ENCODE measurements around the gene RPS3A. TPM values are rescaled to one million over a fixed set of nuclear protein-coding genes. Genes with fewer than 3 reads are reported as not detected.

Gene RPS3A
- total and polyA plus RNA-seq, 2 donors (not counting 1 experiment from before 2014, with no cell fraction given): 1,918 to 2,843 TPM

DNA sequence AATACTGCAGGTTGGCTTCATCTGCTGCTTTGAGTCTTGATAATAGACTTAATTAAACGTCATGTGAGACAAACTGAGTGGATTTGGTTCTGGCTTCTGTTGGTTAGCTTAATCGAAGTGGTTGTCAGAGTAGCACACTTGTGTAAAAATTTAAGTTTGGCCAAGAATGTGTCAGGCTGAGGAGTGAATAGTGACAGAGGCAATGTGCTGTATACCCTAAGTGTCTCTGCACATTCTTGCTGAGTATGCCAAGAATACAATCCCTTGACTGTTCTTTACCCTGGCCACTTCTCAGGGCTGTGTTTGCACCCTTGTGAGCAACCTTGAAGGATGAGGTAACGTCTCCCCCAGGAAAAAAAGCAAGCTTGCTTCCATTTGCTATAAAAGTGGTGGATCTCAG lies 14.9 kb downstream of the RPS3A start:
- TF ChIP-seq, protein P1, sequence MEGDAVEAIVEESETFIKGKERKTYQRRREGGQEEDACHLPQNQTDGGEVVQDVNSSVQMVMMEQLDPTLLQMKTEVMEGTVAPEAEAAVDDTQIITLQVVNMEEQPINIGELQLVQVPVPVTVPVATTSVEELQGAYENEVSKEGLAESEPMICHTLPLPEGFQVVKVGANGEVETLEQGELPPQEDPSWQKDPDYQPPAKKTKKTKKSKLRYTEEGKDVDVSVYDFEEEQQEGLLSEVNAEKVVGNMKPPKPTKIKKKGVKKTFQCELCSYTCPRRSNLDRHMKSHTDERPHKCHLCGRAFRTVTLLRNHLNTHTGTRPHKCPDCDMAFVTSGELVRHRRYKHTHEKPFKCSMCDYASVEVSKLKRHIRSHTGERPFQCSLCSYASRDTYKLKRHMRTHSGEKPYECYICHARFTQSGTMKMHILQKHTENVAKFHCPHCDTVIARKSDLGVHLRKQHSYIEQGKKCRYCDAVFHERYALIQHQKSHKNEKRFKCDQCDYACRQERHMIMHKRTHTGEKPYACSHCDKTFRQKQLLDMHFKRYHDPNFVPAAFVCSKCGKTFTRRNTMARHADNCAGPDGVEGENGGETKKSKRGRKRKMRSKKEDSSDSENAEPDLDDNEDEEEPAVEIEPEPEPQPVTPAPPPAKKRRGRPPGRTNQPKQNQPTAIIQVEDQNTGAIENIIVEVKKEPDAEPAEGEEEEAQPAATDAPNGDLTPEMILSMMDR (conservative IDR thresholded peaks at IDR 0.05 in 1 of 2, IDR thresholded peaks at IDR 0.05 in 1 of 2; ENCODE audit: low read depth in 1 of 2, low read length in 2 of 2): no peak
- no peak for TF ChIP-seq EZH2 (IDR thresholded peaks at IDR 0.05; ENCODE audit: low read length, missing control alignments)
- no peak overlapping the region for H3K27ac ChIP-seq (ENCODE audit: insufficient read depth, low read length)

DNA sequence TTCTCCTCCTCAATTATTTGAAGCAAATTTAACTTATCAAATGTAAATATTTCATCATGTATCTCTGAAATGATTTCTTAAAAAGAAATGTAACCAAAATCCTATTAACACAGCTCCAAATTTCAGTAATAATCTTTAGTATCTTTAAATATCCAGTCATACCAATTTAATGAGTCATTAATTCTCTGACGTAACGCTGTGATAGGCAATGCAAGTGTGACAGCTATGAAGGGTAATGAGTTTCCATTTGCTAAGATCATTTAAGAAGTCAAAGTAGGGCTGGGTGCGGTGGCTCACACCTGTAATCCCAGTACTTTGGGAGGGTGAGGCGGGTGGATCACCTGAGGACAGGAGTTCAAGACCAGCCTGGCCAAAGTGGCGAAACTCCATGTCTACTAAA lies 15.6 kb downstream of the RPS3A start:
- Histone ChIP-seq H3K4me2 (ENCODE audit: extremely low read depth, insufficient read depth, low read length) (no peak overlapping the region), H3K9ac (ENCODE audit: insufficient read depth, low read length) (no peak overlapping the region), H3K27me3 (ENCODE audit: control insufficient read depth, insufficient read depth, low read length) (no peaks in the 10 kb centered on the region), H4K20me1 (ENCODE audit: control insufficient read depth, extremely low read depth, insufficient read depth, low read length) (no peaks in the 10 kb centered on the region), H3K27ac (ENCODE audit: insufficient read depth, low read length) (no peak overlapping the region), H3K4me1 (ENCODE audit: control insufficient read depth, extremely low read depth, insufficient read depth, low read length) (no peaks in the 10 kb centered on the region), H3K9me3 (ENCODE audit: control insufficient read depth, insufficient read depth, low read depth, low read length) (no peaks in the 10 kb centered on the region), H3K79me2 (ENCODE audit: control insufficient read depth, insufficient read depth, low read length) (no peaks in the 10 kb centered on the region), H3K36me3 (ENCODE audit: control insufficient read depth, insufficient read depth, low read length) (peaks cover 2% of the 10 kb centered on the region), H2AFZ (ENCODE audit: low read length) (no peak overlapping the region), H3K4me3 (replicated peaks in 1 of 4; ENCODE audit: control extremely low read depth in 1 of 4, insufficient read depth in 1 of 4, low read depth in 3 of 4, low read length in 4 of 4) (no peak overlapping the region)
- TF ChIP-seq EZH2 (IDR thresholded peaks at IDR 0.05; ENCODE audit: low read length, missing control alignments): no peak
- TF ChIP-seq, protein P1 (conservative IDR thresholded peaks at IDR 0.05 in 1 of 2, IDR thresholded peaks at IDR 0.05 in 1 of 2; ENCODE audit: low read depth in 1 of 2, low read length in 2 of 2): no peak
- peak; percentile 43 to 51 for DNase-seq (ENCODE audit: low read depth in 2 of 2)

More for the DNA sequence above, 14.9 kb downstream of the RPS3A start:
- peaks cover 2% of the 10 kb centered on the region for H3K36me3 ChIP-seq (ENCODE audit: control insufficient read depth, insufficient read depth, low read length)
- H3K4me3 ChIP-seq (replicated peaks in 1 of 4; ENCODE audit: control extremely low read depth in 1 of 4, insufficient read depth in 1 of 4, low read depth in 3 of 4, low read length in 4 of 4): no peak overlapping the region
- H3K9ac ChIP-seq (ENCODE audit: insufficient read depth, low read length): no peak overlapping the region
- H4K20me1 ChIP-seq (ENCODE audit: control insufficient read depth, extremely low read depth, insufficient read depth, low read length): no peaks in the 10 kb centered on the region
- DNase-seq (ENCODE audit: low read depth in 2 of 2): peak in 1 of 2 donors; percentile 32
- H3K9me3 ChIP-seq (ENCODE audit: control insufficient read depth, insufficient read depth, low read depth, low read length): no peaks in the 10 kb centered on the region
- no peak overlapping the region for H3K4me2 ChIP-seq (ENCODE audit: extremely low read depth, insufficient read depth, low read length)
- no peak overlapping the region for H2AFZ ChIP-seq (ENCODE audit: low read length)
- no peaks in the 10 kb centered on the region for H3K27me3 ChIP-seq (ENCODE audit: control insufficient read depth, insufficient read depth, low read length)
- H3K4me1 ChIP-seq (ENCODE audit: control insufficient read depth, extremely low read depth, insufficient read depth, low read length): no peaks in the 10 kb centered on the region
- H3K79me2 ChIP-seq (ENCODE audit: control insufficient read depth, insufficient read depth, low read length): no peaks in the 10 kb centered on the region

DNA sequence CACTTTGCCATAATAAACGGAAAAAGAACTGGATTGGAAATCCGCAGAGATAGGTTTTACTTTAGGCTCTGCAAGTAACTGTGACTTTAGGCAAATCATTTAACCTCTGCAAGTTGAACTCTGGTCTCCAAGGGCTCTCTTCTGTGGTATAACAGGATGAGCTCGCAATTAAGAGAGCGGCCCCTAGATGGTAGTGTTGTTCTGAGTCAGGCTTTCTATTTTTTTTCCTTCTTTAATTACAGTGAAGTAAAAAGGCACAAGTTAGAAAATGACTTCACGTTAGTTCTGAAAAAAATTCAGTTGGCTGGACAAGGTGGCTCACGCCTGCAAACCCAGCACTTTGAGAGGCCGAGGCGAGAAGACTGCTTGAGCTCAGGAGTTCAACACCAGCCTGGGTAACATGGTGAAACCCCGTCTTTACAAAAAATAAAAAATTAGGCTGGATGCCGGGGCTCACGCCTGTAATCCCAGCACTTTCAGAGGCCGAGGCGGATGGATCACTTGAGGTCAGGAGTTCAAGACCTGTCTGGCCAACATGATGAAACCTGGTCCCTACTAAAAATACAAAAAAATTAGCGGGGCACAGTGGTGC lies 18.0 kb downstream of the RPS3A start:
- Histone ChIP-seq H3K4me1 (ENCODE audit: control insufficient read depth, extremely low read depth, insufficient read depth, low read length) (no peaks in the 10 kb centered on the region), H3K4me3 (replicated peaks in 1 of 4; ENCODE audit: control extremely low read depth in 1 of 4, insufficient read depth in 1 of 4, low read depth in 3 of 4, low read length in 4 of 4) (no peak overlapping the region), H3K27me3 (ENCODE audit: control insufficient read depth, insufficient read depth, low read length) (no peaks in the 10 kb centered on the region), H3K79me2 (ENCODE audit: control insufficient read depth, insufficient read depth, low read length) (no peaks in the 10 kb centered on the region), H3K4me2 (ENCODE audit: extremely low read depth, insufficient read depth, low read length) (no peak overlapping the region), H3K27ac (ENCODE audit: insufficient read depth, low read length) (no peak overlapping the region), H3K9ac (ENCODE audit: insufficient read depth, low read length) (no peak overlapping the region), H3K36me3 (ENCODE audit: control insufficient read depth, insufficient read depth, low read length) (peaks cover 1% of the 10 kb centered on the region), H2AFZ (ENCODE audit: low read length) (no peak overlapping the region), H3K9me3 (ENCODE audit: control insufficient read depth, insufficient read depth, low read depth, low read length) (no peaks in the 10 kb centered on the region), H4K20me1 (ENCODE audit: control insufficient read depth, extremely low read depth, insufficient read depth, low read length) (no peaks in the 10 kb centered on the region)
- TF ChIP-seq, protein P1 (conservative IDR thresholded peaks at IDR 0.05 in 1 of 2, IDR thresholded peaks at IDR 0.05 in 1 of 2; ENCODE audit: low read depth in 1 of 2, low read length in 2 of 2): peak; percentile 79
- no peak for TF ChIP-seq EZH2 (IDR thresholded peaks at IDR 0.05; ENCODE audit: low read length, missing control alignments)
- DNase-seq (ENCODE audit: low read depth in 2 of 2): peak; percentile 58 to 80

Measured in fibroblast of lung (primary cell).